HG03175 (cell line): ENCODE measurements around the gene SLC35A4.
"Not testable (repeated sequence)": the region's sequence is repeated elsewhere in the genome, so short reads cannot be mapped to it uniquely, and the experiment has no call there.

Experiments used
- ATAC-seq: cut with Tn5 transposase; IDR thresholded peaks from one replicate; pipeline ENCODE4 v1.9.1; 2021; ENCODE audit warnings: mild to moderate bottlenecking, moderate library complexity; ENCODE audit not compliant: unreplicated experiment

Gene SLC35A4

GRCh38 chr5:140557965-140558364 is 6.7 kb upstream of the SLC35A4 start:
- no peak for ATAC-seq

GRCh38 chr5:140558542-140558941 is 6.1 kb upstream of the SLC35A4 start:
- ATAC-seq: no peak

- ATAC-seq: no peak
Measured at GRCh38 chr5:140560227-140560626, 4.4 kb upstream of the SLC35A4 start.

- no peak for ATAC-seq
Measured at GRCh38 chr5:140561753-140562523, 2.7 kb upstream of the SLC35A4 start.

GRCh38 chr5:140563596-140563995 is 1.0 kb upstream of the SLC35A4 start:
- ATAC-seq: no peak

- ATAC-seq: no peak
Measured at GRCh38 chr5:140565024-140565779, 574 bp downstream of the SLC35A4 start.

GRCh38 chr5:140565780-140566095 is 1.1 kb downstream of the SLC35A4 start:
- ATAC-seq: no peak

- no peak for ATAC-seq
Measured at GRCh38 chr5:140566665-140567064, 2.0 kb downstream of the SLC35A4 start.

GRCh38 chr5:140567136-140567818 is 2.6 kb downstream of the SLC35A4 start:
- no peak for ATAC-seq

- no peak for ATAC-seq
Measured at GRCh38 chr5:140567871-140568270, 3.2 kb downstream of the SLC35A4 start.

- ATAC-seq: no peak
Measured at GRCh38 chr5:140568443-140569063, 3.9 kb downstream of the SLC35A4 start.

GRCh38 chr5:140569197-140569596 is 4.6 kb downstream of the SLC35A4 start:
- ATAC-seq: peak; percentile 19

- no peak for ATAC-seq
Measured at GRCh38 chr5:140570058-140570457, 5.4 kb downstream of the SLC35A4 start.

- no peak for ATAC-seq
Measured at GRCh38 chr5:140570488-140570887, 5.9 kb downstream of the SLC35A4 start.

- no peak for ATAC-seq
Measured at GRCh38 chr5:140571105-140571504, 6.5 kb downstream of the SLC35A4 start.

- no peak for ATAC-seq
Measured at GRCh38 chr5:140573683-140574082, 9.1 kb downstream of the SLC35A4 start.

- no peak for ATAC-seq
Measured at GRCh38 chr5:140574165-140574564, 9.5 kb downstream of the SLC35A4 start.

GRCh38 chr5:140575309-140575708 is 10.7 kb downstream of the SLC35A4 start:
- no peak for ATAC-seq

GRCh38 chr5:140576776-140577201 is 12.2 kb downstream of the SLC35A4 start:
- no peak for ATAC-seq

GRCh38 chr5:140579188-140579747 is 14.6 kb downstream of the SLC35A4 start:
- ATAC-seq: not testable (repeated sequence)

- no peak for ATAC-seq
Measured at GRCh38 chr5:140587495-140587894, 22.9 kb downstream of the SLC35A4 start.
